SU-DHL-6 (cell line): ENCODE data around the gene TECPR2.

Experiments
- H2AFZ ChIP-seq: fragments of 200-600 bp; sonication (generic); 2 replicates; pipeline ENCODE4 v1.6.1; 2014; ENCODE audit warnings: low read depth, mild to moderate bottlenecking, moderate library complexity, mixed read lengths, antibody characterized with exemption, low read length; ENCODE audit not compliant: severe bottlenecking
- H3F3A ChIP-seq: fragments of 200-600 bp; shearing (Covaris generic); 2 replicates; pipeline ENCODE4 v1.6.0; 2016; ENCODE audit warnings: antibody characterized with exemption, mild to moderate bottlenecking; ENCODE audit not compliant: insufficient read depth
- H3K27ac ChIP-seq: fragments of 200-600 bp; sonication (generic); 2 replicates; pipeline ENCODE4 v1.5.1; 2016; ENCODE audit warnings: low read depth, mild to moderate bottlenecking, low read length, moderate library complexity, mixed read lengths
- H3K27me3 ChIP-seq: fragments of 200-600 bp; sonication (generic), shearing (Covaris generic); 2 replicates; pipeline ENCODE4 v1.6.0; 2014; ENCODE audit warnings: mild to moderate bottlenecking, low read length
- H3K36me3 ChIP-seq: fragments of 200-600 bp; sonication (generic); 2 replicates; pipeline ENCODE4 v1.6.1; 2014; ENCODE audit warnings: mild to moderate bottlenecking, low read length, mixed read lengths
- H3K4me2 ChIP-seq: fragments of 300-600, 200-600 bp; shearing (Covaris generic), sonication (generic); 2 replicates; pipeline ENCODE4 v1.6.0; 2014; ENCODE audit warnings: low read length, low read depth, mild to moderate bottlenecking; ENCODE audit not compliant: poor library complexity, severe bottlenecking
- H3K4me3 ChIP-seq: fragments of 200-600 bp; sonication (generic); 2 replicates; pipeline ENCODE4 v1.5.1; 2014; ENCODE audit warnings: antibody characterized with exemption, low read length, mild to moderate bottlenecking, mixed read lengths; ENCODE audit not compliant: insufficient read depth, poor library complexity, severe bottlenecking
- H3K79me2 ChIP-seq: fragments of 200-600 bp; sonication (generic); 2 replicates; pipeline ENCODE4 v1.6.1; 2014; ENCODE audit warnings: mild to moderate bottlenecking, low read length, moderate library complexity; ENCODE audit not compliant: insufficient read depth
- H3K9ac ChIP-seq: fragments of 200-600 bp; sonication (generic); 2 replicates; pipeline ENCODE4 v1.7.0; 2014; ENCODE audit warnings: mild to moderate bottlenecking, low read length
- H3K9me2 ChIP-seq: fragments of 200-600 bp; sonication (generic); replicated peaks from 2 replicates; pipeline ENCODE4 v1.6.1; 2014; ENCODE audit warnings: low read length; ENCODE audit not compliant: insufficient read depth
- H3K9me3 ChIP-seq: fragments of 200-600 bp; sonication (generic); 2 replicates; pipeline ENCODE4 v1.6.1; 2014; ENCODE audit warnings: low read length, mixed read lengths; ENCODE audit not compliant: insufficient read depth
- H4K20me1 ChIP-seq: fragments of 200-600 bp; sonication (generic); 2 replicates; pipeline ENCODE4 v1.6.1; 2014; ENCODE audit warnings: low read depth, mild to moderate bottlenecking, antibody characterized with exemption, low read length, moderate library complexity, mixed read lengths
- EZH2phosphoT487 ChIP-seq: fragments of 200-600 bp; sonication (generic), shearing (Covaris generic); conservative IDR thresholded peaks from 2 replicates; pipeline ENCODE4 v1.6.1; 2018; ENCODE audit warnings: mild to moderate bottlenecking, antibody characterized with exemption, low read length, moderate library complexity, mixed read lengths
- TF ChIP-seq, protein P1 (sequence below): fragments of 200-600 bp; sonication (generic); IDR thresholded peaks from one replicate; pipeline ENCODE4 v1.5.1; 2017; ENCODE audit warnings: antibody characterized with exemption, mild to moderate bottlenecking, low read length, moderate library complexity; ENCODE audit not compliant: insufficient read depth, poor library complexity, severe bottlenecking

TECPR2 gene

DNA sequence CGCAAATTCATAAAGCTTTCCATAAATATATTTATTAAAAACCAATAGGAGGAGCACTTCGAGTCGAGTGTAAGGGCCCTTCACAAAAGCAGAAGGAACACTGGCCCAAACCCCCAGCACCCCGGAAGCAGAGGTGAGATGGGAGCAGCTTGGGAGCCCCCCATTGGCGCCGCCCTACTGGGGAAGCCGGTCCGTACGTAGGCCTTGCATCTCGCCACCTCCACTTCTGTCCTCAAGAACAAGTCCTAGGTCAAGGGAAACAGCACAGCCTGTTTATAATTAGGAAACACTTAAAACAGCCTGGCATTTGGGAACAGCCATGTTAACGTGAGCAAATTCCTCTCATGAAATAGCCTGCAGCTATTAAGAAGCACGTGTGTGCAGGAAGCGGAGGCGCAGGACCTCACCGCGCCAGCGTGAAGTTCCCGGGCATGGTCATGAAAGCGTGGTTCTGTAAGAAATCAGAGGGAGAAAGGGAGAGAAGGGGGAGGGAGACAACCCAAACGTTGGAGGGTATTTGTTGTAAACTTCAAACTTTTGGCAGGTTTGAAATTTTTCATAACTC lies 139.1 kb downstream of the TECPR2 start:
- Histone ChIP-seq H3K9ac (no peak overlapping the region), H3K4me3 (no peak overlapping the region), H3K4me2 (no peak overlapping the region), H3K27me3 (no peaks in the 10 kb centered on the region), H2AFZ (no peak overlapping the region), H3K27ac (no peak overlapping the region), H3K79me2 (no peaks in the 10 kb centered on the region), H4K20me1 (no peaks in the 10 kb centered on the region), H3K36me3 (no peaks in the 10 kb centered on the region), H3K9me3 (no peaks in the 10 kb centered on the region), H3F3A (no peaks in the 10 kb centered on the region), H3K9me2 (no peaks in the 10 kb centered on the region)
- no peak for TF ChIP-seq EZH2phosphoT487
- TF ChIP-seq, protein P1, sequence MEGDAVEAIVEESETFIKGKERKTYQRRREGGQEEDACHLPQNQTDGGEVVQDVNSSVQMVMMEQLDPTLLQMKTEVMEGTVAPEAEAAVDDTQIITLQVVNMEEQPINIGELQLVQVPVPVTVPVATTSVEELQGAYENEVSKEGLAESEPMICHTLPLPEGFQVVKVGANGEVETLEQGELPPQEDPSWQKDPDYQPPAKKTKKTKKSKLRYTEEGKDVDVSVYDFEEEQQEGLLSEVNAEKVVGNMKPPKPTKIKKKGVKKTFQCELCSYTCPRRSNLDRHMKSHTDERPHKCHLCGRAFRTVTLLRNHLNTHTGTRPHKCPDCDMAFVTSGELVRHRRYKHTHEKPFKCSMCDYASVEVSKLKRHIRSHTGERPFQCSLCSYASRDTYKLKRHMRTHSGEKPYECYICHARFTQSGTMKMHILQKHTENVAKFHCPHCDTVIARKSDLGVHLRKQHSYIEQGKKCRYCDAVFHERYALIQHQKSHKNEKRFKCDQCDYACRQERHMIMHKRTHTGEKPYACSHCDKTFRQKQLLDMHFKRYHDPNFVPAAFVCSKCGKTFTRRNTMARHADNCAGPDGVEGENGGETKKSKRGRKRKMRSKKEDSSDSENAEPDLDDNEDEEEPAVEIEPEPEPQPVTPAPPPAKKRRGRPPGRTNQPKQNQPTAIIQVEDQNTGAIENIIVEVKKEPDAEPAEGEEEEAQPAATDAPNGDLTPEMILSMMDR, result no peak

- Histone ChIP-seq H3K9ac (no peak overlapping the region), H2AFZ (no peak overlapping the region), H3K9me3 (no peaks in the 10 kb centered on the region), H3F3A (no peaks in the 10 kb centered on the region), H4K20me1 (no peaks in the 10 kb centered on the region), H3K9me2 (no peaks in the 10 kb centered on the region), H3K79me2 (no peaks in the 10 kb centered on the region), H3K36me3 (no peaks in the 10 kb centered on the region), H3K4me3 (no peak overlapping the region), H3K27me3 (no peaks in the 10 kb centered on the region), H3K4me2 (no peak overlapping the region), H3K27ac (no peak overlapping the region)
- TF ChIP-seq, protein P1, result no peak
Measured at GRCh38 chr14:102502571-102502970, 139.8 kb downstream of the TECPR2 start.

GRCh38 chr14:102503641-102504327 lies 141.0 kb downstream of the TECPR2 start:
- no peak for TF ChIP-seq EZH2phosphoT487
- TF ChIP-seq, protein P1, result no peak
- H4K20me1 ChIP-seq, result no peaks in the 10 kb centered on the region
- H3K9ac ChIP-seq, result no peak overlapping the region
- H3K36me3 ChIP-seq, result no peaks in the 10 kb centered on the region
- H3K9me3 ChIP-seq, result no peaks in the 10 kb centered on the region
- no peak overlapping the region for H3K4me3 ChIP-seq
- no peaks in the 10 kb centered on the region for H3F3A ChIP-seq
- no peaks in the 10 kb centered on the region for H3K27me3 ChIP-seq
- H3K9me2 ChIP-seq, result no peaks in the 10 kb centered on the region
- H2AFZ ChIP-seq, result no peak overlapping the region
- H3K4me2 ChIP-seq, result no peak overlapping the region
- H3K27ac ChIP-seq, result no peak overlapping the region
- H3K79me2 ChIP-seq, result no peaks in the 10 kb centered on the region
